Loucy (cell line): Measurements from ENCODE around the gene RHOA.

Source experiments
- EZH2phosphoT487 ChIP-seq: fragments of 200-600 bp; IDR thresholded peaks from 2 replicates; pipeline ENCODE4 v1.6.1; 2018; ENCODE audit warnings: antibody characterized with exemption, mild to moderate bottlenecking, moderate library complexity, borderline replicate concordance
- TF ChIP-seq, protein P1 (sequence below): fragments of 200-600 bp; sonication (generic); conservative IDR thresholded peaks from 2 replicates; pipeline ENCODE4 v1.5.1; 2014; ENCODE audit warnings: mild to moderate bottlenecking, antibody characterized with exemption, low read length

DNA sequence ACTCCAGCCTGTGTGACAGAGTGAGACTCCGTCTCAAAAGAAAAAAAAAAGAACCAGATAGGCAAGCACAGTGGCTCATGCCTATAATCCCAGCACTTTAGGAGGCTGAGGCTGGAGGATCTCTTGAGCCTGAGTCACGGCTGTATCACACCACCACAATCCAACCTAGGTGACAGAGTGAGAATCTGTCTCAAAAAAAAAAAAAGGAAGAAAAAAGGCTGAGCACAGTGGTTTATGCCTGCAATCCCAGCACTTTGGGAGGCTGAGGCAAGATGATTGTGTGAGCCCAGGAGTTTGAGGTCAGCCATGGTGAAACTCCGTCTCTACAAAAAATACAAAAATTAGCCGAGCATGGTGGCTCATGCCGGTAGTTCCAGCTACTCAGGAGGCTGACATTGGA is 23.0 kb upstream of the RHOA start:
- TF ChIP-seq, protein P1, sequence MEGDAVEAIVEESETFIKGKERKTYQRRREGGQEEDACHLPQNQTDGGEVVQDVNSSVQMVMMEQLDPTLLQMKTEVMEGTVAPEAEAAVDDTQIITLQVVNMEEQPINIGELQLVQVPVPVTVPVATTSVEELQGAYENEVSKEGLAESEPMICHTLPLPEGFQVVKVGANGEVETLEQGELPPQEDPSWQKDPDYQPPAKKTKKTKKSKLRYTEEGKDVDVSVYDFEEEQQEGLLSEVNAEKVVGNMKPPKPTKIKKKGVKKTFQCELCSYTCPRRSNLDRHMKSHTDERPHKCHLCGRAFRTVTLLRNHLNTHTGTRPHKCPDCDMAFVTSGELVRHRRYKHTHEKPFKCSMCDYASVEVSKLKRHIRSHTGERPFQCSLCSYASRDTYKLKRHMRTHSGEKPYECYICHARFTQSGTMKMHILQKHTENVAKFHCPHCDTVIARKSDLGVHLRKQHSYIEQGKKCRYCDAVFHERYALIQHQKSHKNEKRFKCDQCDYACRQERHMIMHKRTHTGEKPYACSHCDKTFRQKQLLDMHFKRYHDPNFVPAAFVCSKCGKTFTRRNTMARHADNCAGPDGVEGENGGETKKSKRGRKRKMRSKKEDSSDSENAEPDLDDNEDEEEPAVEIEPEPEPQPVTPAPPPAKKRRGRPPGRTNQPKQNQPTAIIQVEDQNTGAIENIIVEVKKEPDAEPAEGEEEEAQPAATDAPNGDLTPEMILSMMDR: no peak
- TF ChIP-seq EZH2phosphoT487: no peak
